ENCODE measurements around the gene TTC36. TPM values are rescaled to one million over a fixed set of nuclear protein-coding genes. Genes with fewer than 3 reads are reported as not detected.

Gene TTC36
- total RNA-seq, 4 donors from 2014 or later: 0.27 to 0.42 TPM; not detected in 2

GRCh38 chr11:118522571-118523072 is 4.7 kb upstream of the TTC36 start:
- TF ChIP-seq CTCF (IDR thresholded peaks at IDR 0.05): no peak
- TF ChIP-seq POLR2A (IDR thresholded peaks at IDR 0.05): no peak
- intact Hi-C loops (cut with DNase I; ENCODE audit: low total_unique reads): no loop called here
- WGBS, 2 donors: 34 to 40% methylated on average over 6 of the region's 6 CpGs
- no peak overlapping the region for H3K4me3 ChIP-seq (ENCODE audit: low read depth, poor library complexity, severe bottlenecking)
- DNase-seq (ENCODE audit: low spot score in 2 of 2): no peak

DNA sequence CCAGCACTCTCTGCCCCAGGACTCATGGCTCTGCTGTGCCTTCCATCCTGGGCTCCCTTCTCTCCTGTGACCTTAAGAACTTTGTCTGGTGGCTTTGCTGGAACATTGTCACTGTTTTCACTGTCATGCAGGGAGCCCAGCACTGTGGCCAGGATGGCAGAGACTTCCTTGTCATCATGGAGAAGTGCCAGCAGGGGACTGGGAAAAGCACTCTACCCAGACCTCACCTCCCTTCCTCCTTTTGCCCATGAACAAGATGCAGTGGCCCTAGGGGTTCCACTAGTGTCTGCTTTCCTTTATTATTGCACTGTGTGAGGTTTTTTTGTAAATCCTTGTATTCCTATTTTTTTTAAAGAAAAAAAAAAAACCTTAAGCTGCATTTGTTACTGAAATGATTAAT is 2.9 kb upstream of the TTC36 start:
- TF ChIP-seq POLR2A (IDR thresholded peaks at IDR 0.05) (no peak), CTCF (IDR thresholded peaks at IDR 0.05) (no peak)
- no peak for DNase-seq (ENCODE audit: low spot score in 2 of 2)
- intact Hi-C loops (cut with DNase I; ENCODE audit: low total_unique reads): no loop called here
- H3K4me3 ChIP-seq (ENCODE audit: low read depth, poor library complexity, severe bottlenecking): no peak overlapping the region

- WGBS, 2 donors: 85 to 86% methylated on average over 6 of the region's 6 CpGs
- intact Hi-C loops (cut with DNase I; ENCODE audit: low total_unique reads): no loop called here
- no peak overlapping the region for H3K4me3 ChIP-seq (ENCODE audit: low read depth, poor library complexity, severe bottlenecking)
- DNase-seq (ENCODE audit: low spot score in 2 of 2): no peak
- TF ChIP-seq POLR2A (IDR thresholded peaks at IDR 0.05) (no peak), CTCF (IDR thresholded peaks at IDR 0.05) (no peak)
Observed at GRCh38 chr11:118524757-118525470, 2.4 kb upstream of the TTC36 start.

GRCh38 chr11:118526688-118527087 is 586 bp upstream of the TTC36 start:
- DNase-seq (ENCODE audit: low spot score in 2 of 2): no peak
- 78 to 81% methylated on average over 2 of the region's 2 CpGs for WGBS, 2 donors
- no peak overlapping the region for H3K4me3 ChIP-seq (ENCODE audit: low read depth, poor library complexity, severe bottlenecking)
- intact Hi-C loops (cut with DNase I; ENCODE audit: low total_unique reads): no loop called here
- TF ChIP-seq POLR2A (IDR thresholded peaks at IDR 0.05) (no peak), CTCF (IDR thresholded peaks at IDR 0.05) (no peak)

- WGBS, 2 donors: 87 to 88% methylated on average over 6 of the region's 6 CpGs
- DNase-seq (ENCODE audit: low spot score in 2 of 2): no peak
- no peak overlapping the region for H3K4me3 ChIP-seq (ENCODE audit: low read depth, poor library complexity, severe bottlenecking)
Observed at GRCh38 chr11:118528511-118528910, 1.2 kb downstream of the TTC36 start.

More at GRCh38 chr11:118528511-118528910, 1.2 kb downstream of the TTC36 start:
- intact Hi-C loops (cut with DNase I; ENCODE audit: low total_unique reads): no loop called here
- TF ChIP-seq CTCF (IDR thresholded peaks at IDR 0.05) (no peak), POLR2A (IDR thresholded peaks at IDR 0.05) (no peak)
